Hypothalamus (tissue), 51 donors: Measurements from ENCODE around the gene TMEM235.
A peak's percentile ranks its signal among the peaks of the same experiment; 100 is the strongest.

Source experiments
- DNase-seq, 51 donors: peaks; one replicate each; lab custom pipeline; 2025; lab: John Stamatoyannopoulos, UW

The TMEM235 gene

DNA sequence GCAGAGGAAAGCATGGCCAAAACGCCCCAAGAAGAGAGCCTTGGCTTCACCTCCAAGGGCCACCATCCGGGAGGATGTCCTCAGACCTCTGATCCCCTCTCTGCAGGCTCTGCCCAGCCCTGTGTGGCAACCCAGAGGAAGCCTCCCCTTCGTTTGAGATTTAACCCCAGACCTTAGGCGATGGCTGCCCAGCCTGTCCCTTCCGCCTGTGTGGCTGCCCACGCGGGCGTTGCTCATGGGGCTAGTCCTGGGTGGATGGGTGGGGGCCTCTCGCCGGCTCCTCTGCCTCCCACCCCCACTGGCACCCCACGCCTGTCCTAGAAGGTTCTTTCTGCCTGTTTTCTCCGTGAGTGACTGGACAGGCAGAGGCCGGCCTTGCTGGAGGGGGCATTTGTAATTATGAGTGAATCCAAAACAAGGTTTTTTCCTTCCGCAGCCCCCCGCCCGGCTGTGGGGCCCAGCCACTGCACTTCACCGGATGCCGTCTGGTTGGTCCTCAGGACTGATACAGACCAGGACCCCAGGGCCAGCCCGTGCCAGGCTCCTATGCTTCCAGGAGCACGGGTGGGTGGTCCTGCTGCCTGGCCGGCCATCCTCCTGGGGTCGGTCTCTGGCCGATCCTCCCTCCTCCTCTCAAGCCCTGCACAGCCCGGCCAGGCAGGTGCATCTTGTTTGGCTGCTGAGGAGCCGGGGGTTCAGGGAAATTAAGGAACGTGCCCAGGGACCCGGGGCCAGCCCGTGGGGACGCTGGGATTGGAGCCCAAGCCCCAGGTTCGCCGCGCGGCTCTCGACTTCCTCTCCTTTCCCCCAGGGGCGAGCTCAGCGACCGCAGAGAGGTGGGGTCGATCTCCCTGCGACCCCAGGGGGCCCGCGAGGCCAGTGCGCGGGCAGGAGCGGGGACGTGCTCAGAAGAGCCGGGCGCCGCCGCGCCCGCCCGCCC, at the start of gene TMEM235:
Gene TMEM235, plus strand, starts transcription at position 636 of the 940 bp plus-strand sequence. CDS start 393 bp downstream, outside the sequence.
- peak in 16 of 51 donors; percentile 24 to 80 (median 46) for DNase-seq

GRCh38 chr17:78182504-78182903, 48.9 kb upstream of the TMEM235 start:
- no peak for DNase-seq

- DNase-seq: no peak
Observed at GRCh38 chr17:78183916-78184315, 47.5 kb upstream of the TMEM235 start.

GRCh38 chr17:78184351-78184750, 47.1 kb upstream of the TMEM235 start:
- DNase-seq: no peak

- no peak for DNase-seq
Observed at GRCh38 chr17:78184868-78185267, 46.6 kb upstream of the TMEM235 start.

DNA sequence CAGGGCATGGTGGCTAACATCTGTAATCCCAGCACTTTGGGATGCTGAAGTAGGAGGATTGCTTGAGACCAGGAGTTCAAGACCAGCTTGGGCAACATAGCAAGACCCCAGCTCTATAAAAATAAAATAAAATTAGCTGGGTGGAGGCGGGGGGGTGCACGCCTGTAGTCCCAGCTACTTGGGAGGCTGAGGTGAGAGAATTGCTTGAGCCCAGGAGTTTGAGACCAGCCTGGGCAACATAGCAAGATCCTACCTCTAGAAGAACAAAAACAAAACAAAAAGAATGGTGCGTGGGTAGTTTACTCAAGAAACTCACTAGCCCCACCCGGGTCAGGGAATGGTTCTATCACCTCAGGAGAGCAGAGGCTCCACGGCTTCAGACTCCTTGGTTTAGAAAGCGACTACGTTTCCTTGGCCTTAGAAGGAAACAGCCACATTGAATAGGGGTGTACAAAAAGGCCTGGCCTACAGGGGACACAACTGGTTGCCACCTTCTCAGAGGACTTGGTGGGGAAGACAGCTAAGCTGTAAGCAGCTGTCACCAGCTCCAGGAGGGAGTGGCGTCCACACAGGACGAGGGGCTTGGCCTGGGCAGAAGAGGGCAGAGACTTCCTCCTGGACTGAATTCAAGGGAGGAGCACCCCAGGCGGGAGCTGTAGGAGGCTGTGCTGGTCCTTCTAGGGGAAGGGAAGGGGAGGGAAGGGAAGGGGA, 45.3 kb upstream of the TMEM235 start:
- DNase-seq: no peak

DNA sequence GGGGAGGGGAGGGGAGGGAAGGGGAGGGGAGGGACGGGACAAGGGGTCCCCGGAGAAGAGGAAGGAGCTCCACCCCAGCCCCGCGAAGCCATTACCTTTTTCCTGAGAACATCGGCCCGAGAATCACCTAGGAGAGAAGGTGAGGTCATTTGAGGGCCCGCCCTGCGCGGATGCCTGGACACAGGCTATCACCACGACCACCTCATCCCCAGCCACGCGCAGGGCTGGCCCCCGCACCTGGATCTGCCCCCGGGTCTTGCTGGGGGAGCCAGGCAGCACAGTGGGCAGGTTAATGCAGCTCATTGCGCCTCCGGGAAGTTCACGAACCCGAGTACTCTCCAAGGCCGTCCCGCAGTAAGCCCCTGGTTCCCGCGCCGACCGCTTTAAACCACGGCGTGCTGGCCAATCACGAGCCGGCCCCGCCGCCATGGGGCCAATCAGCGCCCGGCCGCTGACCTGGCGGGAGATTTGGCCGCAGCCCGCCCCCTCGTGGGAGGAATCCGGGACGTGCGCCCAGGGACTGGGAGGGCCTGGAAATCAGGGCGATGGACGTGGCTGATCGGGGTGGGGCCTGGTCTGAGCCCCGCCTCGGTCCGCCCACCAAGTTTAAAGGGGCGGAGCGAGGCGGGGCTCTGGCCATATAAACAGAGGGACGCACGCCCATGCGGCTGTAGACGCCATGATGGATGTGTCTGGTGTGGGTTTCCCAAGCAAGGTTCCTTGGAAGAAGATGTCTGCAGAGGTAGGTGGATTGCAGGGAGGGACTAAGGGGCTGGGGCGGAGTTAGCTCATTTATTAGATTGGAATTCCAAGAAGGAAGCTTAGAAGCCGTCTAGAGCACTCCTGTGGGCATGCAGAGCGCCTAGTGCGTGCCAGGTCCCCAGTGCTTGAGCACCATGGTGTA, 44.5 kb upstream of the TMEM235 start, which contains the start of the genes AFMID and TK1:
Gene AFMID, plus strand, starts transcription at position 671 of the 904 bp plus-strand sequence. Its CDS starts 9 bp downstream, at position 680.
Gene TK1, minus strand, starts transcription at position 361 of the 904 bp plus-strand sequence. Its CDS starts 58 bp downstream, at position 303.
- peak; percentile 27 to 97 (median 91) for DNase-seq

DNA sequence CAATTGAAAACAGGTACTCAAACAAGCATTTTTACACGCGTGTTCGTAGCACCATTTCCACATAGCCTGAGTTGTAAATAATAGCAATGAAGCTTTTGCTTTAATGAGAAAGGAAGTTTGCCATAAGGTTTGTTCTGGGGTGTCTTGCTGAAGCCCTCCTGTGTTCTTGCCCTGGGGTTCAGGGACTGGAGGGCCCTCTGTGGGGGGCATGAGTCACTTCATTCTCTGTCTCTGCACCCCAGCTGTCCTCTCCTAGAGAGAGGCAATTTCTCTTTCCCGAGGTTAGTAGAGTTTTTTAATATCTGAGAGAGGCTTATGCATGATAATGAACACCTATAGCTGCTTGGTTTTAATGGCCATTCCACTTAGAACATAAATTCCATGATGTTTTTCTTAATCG, 34.7 kb upstream of the TMEM235 start:
- DNase-seq: no peak

- DNase-seq: peak in 17 of 51 donors; percentile 8 to 62 (median 26)
Observed at GRCh38 chr17:78197147-78197832, 34.1 kb upstream of the TMEM235 start.

DNA sequence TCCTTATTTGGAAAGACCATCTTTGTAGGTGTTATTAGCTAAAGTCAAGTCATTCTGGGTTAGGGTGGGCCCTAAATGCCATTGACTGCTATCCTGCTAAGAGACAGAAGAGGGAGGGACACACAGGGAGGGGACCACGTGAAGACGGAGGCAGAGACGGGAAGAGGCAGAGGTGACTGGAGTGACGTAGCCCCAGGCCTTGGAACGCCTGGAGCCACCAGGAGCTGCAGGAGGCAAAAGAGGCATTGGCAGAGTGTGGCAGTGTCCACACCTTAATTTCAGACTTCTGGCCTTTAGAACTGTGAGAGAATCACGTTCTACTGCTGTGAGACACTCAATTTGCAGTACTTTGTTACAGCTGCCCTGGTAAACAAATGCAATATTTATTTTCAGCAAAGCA, 31.0 kb upstream of the TMEM235 start:
- no peak for DNase-seq

GRCh38 chr17:78202666-78203065, 28.8 kb upstream of the TMEM235 start:
- DNase-seq: no peak

- DNase-seq: no peak
Observed at GRCh38 chr17:78204387-78205123, 26.9 kb upstream of the TMEM235 start.

GRCh38 chr17:78205124-78205775, 26.2 kb upstream of the TMEM235 start:
- DNase-seq: no peak

- no peak for DNase-seq
Observed at GRCh38 chr17:78206298-78206697, 25.1 kb upstream of the TMEM235 start.

DNA sequence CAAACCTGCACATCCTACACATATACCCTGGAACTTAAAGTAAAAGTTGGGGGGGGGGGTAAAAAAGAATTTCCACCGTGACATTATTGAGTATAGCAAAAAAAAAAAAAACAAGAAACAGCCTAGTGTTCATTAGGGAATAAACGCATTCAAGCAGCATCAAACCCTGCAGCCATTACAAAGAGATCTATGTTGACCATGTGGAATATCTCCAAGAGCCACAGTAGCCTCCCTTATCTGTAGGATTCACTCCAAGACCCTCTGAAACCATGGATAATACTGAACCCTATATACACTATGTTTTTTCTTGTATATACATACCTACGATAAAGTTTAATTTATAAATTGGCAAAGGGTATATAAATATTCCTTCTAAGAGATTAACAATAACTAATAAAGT, 22.9 kb upstream of the TMEM235 start:
- peak in 1 of 51 donors; percentile 15 for DNase-seq

- DNase-seq: no peak
Observed at GRCh38 chr17:78210111-78210510, 21.3 kb upstream of the TMEM235 start.

GRCh38 chr17:78211032-78211431, 20.4 kb upstream of the TMEM235 start:
- no peak for DNase-seq

DNA sequence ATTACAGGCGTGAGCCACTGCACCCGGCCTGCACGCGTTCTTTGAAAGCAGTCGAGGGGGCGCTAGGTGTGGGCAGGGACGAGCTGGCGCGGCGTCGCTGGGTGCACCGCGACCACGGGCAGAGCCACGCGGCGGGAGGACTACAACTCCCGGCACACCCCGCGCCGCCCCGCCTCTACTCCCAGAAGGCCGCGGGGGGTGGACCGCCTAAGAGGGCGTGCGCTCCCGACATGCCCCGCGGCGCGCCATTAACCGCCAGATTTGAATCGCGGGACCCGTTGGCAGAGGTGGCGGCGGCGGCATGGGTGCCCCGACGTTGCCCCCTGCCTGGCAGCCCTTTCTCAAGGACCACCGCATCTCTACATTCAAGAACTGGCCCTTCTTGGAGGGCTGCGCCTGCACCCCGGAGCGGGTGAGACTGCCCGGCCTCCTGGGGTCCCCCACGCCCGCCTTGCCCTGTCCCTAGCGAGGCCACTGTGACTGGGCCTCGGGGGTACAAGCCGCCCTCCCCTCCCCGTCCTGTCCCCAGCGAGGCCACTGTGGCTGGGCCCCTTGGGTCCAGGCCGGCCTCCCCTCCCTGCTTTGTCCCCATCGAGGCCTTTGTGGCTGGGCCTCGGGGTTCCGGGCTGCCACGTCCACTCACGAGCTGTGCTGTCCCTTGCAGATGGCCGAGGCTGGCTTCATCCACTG, 17.3 kb upstream of the TMEM235 start, which contains the start of gene BIRC5:
Gene BIRC5, plus strand, starts transcription at position 238 of the 690 bp plus-strand sequence. Its CDS starts 64 bp downstream, at position 302.
- peak in 49 of 51 donors; percentile 32 to 93 (median 75) for DNase-seq
